T-helper 1 cell treated with Interleukin-12 subunit alpha and Interleukin-12 subunit beta and Interleukin-4 antibody, amounts not matched to agents 30 ng/mL and 1 ng/mL, for 36 hours (primary cell): Measurements from ENCODE around the gene VPS35L. TPM values are rescaled to one million over a fixed set of nuclear protein-coding genes. Genes with fewer than 3 reads are reported as not detected.

Experiments used
- intact Hi-C: fragments of 100-400 bp; cut with micrococcal nuclease; formaldehyde crosslinking; loops from one replicate; pipeline ENCODE4 v1.15.1; 2024
- total RNA-seq: library from RNA; stranded (reverse); gene quantifications from 2 replicates; pipeline ENCODE4 v1.2.3, GENCODE V29; 2022

Gene VPS35L
- total RNA-seq, 1 donor from 2014 or later = 57.5 TPM

- intact Hi-C loops = no loop called here
Measured at GRCh38 chr16:19707569-19708295, 152.2 kb downstream of the VPS35L start.

DNA sequence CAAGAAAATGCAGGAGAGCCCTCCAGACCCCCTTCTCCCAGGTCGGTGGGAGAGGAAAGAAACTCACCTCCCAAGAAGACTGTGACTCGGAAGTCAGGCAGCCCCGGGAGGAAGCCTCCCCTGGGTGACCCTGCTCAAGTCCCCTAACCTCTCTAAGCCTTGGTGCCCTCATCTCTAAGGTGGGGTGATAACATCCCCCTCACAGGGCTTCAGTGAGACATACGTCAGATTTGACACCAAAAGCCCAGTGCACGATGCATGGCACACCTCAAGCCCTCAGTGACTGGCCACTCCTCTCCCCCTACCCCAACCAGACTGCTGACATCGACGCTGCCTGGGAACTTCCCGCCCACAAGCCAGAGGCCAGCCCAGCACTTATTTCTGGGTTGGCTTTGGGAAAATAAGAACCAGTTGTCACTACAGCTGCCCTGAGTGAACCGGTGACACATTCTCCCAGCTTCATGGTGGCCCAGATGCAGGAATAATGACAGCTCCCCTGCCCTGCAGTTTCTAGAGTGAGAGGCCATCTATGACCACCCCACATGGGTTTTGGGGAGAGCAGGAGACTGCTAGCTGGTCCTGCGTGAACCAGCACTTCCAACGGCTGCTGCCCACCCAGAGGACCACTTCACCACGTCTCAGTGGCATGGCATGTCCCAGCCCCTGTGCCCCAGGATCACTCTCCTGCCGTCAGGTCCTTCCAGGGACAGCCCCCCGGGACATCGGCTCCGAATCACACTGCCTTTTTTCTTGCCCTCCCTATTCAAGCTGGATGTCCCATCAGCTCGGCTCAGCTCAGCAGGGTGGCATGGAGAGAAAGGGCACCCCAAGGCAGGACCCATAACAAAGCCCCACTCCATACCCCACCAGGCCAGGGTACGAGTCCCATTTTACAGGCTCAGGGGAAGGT is 153.0 kb downstream of the VPS35L start:
- intact Hi-C loops = no loop called here

DNA sequence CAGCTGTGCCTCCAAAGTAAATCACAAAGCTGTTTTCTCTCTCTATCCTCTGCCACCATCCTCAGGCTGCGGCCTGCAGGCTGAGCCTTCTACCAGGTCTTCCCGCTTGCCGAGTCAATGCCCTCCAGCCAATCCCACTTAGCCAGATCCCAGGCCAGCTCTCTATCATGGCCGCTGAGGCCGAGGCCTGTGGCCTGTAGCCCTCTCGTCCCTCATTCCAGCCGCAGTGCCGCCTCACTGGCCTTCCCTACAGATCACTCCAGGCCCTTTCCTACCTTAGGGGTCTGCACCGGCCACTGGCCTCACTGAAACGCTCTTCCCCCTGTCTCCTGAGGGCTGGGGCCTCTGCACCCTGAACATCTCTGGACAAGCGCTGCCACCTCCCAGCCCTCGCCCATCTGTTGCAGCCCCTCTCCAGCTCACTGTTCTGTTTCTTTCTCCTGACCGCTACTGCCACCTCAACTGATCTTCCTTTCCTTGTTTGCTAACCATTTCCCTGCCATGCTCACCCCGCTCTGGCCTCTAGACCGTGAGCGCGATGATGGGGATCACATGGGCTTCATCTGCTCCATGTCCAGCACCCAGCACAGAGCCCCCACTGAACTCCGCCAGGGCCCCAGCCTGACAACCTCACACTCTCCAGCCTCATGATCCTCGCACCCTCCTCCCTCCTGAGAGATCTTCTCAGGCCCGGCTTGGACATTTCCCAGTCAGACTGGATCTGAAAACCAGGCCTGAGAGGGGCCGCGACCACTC is 154.1 kb downstream of the VPS35L start:
- intact Hi-C loops = loop anchor here (10.0 kb wide), 1 partner anchor 905 kb away; the partner anchor contains the start of gene ARL6IP1

DNA sequence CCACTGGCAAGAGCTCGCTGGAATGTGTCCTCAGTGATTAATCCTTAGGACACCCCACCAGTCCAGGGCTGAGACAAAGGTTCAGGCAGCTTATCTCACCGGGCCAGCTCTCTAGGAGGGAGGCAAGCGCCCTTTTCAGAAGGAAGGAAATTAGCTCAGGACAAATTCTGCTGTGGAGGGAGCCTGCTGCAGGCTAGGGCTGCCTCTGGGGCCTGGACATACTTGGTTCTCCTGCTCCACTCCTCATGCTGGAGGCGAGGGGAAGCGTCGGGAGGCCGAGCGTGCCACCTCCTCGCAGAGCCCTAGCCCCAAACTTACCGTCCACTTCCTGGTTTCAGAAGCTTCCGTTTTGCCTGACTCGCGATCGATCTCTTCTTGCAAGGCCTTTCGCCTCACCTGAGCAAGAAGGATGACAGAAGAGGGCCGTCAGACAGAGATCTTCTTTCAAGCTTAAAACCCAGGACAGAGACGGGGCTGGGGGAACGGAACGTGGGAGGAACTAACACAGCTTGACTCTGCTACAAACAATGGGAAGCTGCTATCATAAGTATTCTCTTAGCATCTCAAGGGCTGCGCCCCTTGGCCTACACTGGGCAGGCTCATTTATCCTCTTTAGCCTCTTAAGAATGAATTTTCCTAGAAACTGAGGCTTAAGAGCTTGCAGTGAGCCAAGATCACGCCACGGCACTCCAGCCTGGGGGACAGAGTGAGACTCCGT is 154.8 kb downstream of the VPS35L start:
- intact Hi-C loops = loop anchor here (10.0 kb wide), 1 partner anchor 906 kb away; the partner anchor contains the start of gene ARL6IP1

GRCh38 chr16:19710991-19711545 is 155.6 kb downstream of the VPS35L start:
- intact Hi-C loops = loop anchor here (10.0 kb wide), 1 partner anchor 906 kb away; the partner anchor contains the start of gene ARL6IP1

GRCh38 chr16:19711643-19712042 is 156.1 kb downstream of the VPS35L start:
- intact Hi-C loops = loop anchor here (10.0 kb wide), 1 partner anchor 907 kb away; the partner anchor contains the start of gene ARL6IP1

- intact Hi-C loops = loop anchor here (10.0 kb wide), 1 partner anchor 908 kb away; the partner anchor contains the start of gene ARL6IP1
Measured at GRCh38 chr16:19712418-19713058, 157.0 kb downstream of the VPS35L start.

DNA sequence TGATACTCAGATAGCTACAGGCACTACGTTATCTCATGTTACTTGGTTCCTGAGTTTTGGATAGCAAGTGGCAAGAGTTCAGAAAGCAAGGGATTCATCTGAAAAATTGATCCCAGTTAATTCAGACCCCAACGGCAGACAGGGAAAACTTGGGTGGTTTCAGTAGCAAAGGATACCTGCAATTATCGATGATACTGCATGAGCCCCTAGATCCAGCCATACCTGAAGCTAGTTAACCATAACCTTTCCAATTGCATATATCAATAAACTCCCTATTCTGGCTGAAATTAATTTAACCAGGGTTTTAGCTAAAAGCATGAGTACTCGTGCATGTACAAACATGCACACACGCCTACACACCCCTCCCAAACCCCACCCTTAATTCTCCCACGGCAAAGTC is 158.2 kb downstream of the VPS35L start:
- intact Hi-C loops = loop anchor here (10.0 kb wide), 1 partner anchor 909 kb away; the partner anchor contains the start of gene ARL6IP1

GRCh38 chr16:19715566-19715965 is 160.1 kb downstream of the VPS35L start:
- intact Hi-C loops = loop anchor here (5.0 to 10.0 kb wide), 4 partner anchors 92 to 1027 kb away; partner anchors contain the start of genes ARL6IP1 and THUMPD1

DNA sequence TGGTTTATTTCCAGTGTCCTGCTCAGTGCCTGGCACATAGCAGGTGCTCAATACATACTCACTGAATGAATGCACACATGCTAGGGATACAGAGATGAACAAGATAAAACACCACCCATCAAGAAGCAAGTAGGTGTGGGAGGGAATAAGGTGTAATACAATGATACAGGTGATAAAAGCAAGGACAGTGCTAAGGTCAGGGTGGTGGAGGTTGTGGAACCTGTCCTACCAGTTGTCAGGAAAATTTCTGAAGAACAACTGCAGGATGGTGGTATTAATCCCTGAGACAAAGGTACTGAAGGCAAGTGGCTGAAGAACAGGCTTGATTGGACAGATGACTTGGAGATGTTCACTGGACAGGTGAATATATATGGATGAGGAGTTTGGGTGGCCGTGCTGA is 160.7 kb downstream of the VPS35L start:
- intact Hi-C loops = loop anchor here (5.0 to 10.0 kb wide), 4 partner anchors 91 to 1026 kb away; partner anchors contain the start of genes ARL6IP1 and THUMPD1

- intact Hi-C loops = loop anchor here (5.0 to 10.0 kb wide), 4 partner anchors 91 to 1026 kb away; partner anchors contain the start of genes ARL6IP1 and THUMPD1
Measured at GRCh38 chr16:19716728-19717127, 161.2 kb downstream of the VPS35L start.

GRCh38 chr16:19717314-19717713 is 161.8 kb downstream of the VPS35L start:
- intact Hi-C loops = loop anchor here (5.0 to 10.0 kb wide), 4 partner anchors 90 to 1025 kb away; partner anchors contain the start of genes ARL6IP1 and THUMPD1

- intact Hi-C loops = loop anchor here (1.0 to 10.0 kb wide), 9 partner anchors 89 to 1024 kb away; partner anchors contain the start of genes ARL6IP1, CCP110, COQ7 and GDE1
Measured at GRCh38 chr16:19717741-19718623, 162.5 kb downstream of the VPS35L start, which contains the start of the genes IQCK and KNOP1. Gene IQCK, plus strand, starts transcription at chr16:19718271. Its CDS starts 36 bp downstream, at chr16:19718307. Gene KNOP1, minus strand, starts transcription at chr16:19718227. Its CDS starts 3,192 bp downstream, at chr16:19715035.

- intact Hi-C loops = loop anchor here (1.0 to 10.0 kb wide), 9 partner anchors 89 to 1024 kb away; partner anchors contain the start of genes ARL6IP1, CCP110, COQ7 and GDE1
Measured at GRCh38 chr16:19718624-19718965, 163.1 kb downstream of the VPS35L start.

- intact Hi-C loops = no loop called here
Measured at GRCh38 chr16:19722269-19722952, 166.9 kb downstream of the VPS35L start.

DNA sequence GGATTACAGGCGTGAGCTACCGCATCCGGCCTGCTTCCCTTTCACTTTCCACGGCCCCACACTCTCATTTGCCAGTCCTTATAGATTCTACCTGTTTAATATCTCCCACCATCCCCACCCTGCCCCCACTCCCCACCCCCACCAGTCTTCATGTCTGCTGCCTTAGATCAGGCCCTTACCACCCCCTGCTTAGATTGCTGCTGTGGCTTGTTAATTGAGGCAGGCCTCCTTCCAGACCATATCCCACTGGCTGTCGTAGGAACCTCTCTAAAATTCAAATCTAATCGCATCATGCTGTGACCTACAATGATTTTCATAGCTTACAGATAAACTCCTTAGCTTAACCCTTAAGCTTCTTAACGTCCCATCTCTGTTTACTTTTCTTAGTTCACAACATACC is 167.5 kb downstream of the VPS35L start:
- intact Hi-C loops = no loop called here

GRCh38 chr16:19728636-19728965 is 173.1 kb downstream of the VPS35L start:
- intact Hi-C loops = no loop called here
